Stimulated activated CD4-positive, alpha-beta T cell treated with anti-CD3 and anti-CD28 coated beads, Interleukin-4, amount 100 ng/mL, for 48 hours (primary cell): Measurements from ENCODE around the gene CD6.

Source experiments
- DNase-seq, 2 donors: peaks; one replicate each; pipeline ENCODE4 v3.0.0-alpha.2; 2020; ENCODE audit warnings: low read depth in 2 of 2

CD6 gene

GRCh38 chr11:61028135-61028729 is 56.8 kb downstream of the CD6 start:
- DNase-seq = peak; percentile 51 to 74

GRCh38 chr11:61032824-61033223 is 61.3 kb downstream of the CD6 start:
- no peak for DNase-seq

GRCh38 chr11:61033417-61033816 is 61.9 kb downstream of the CD6 start:
- no peak for DNase-seq

GRCh38 chr11:61034111-61034510 is 62.6 kb downstream of the CD6 start:
- DNase-seq = no peak

GRCh38 chr11:61034704-61035525 is 63.4 kb downstream of the CD6 start:
- no peak for DNase-seq

GRCh38 chr11:61035526-61035835 is 64.0 kb downstream of the CD6 start:
- DNase-seq = no peak

GRCh38 chr11:61037441-61038093 is 66.1 kb downstream of the CD6 start:
- DNase-seq = no peak

GRCh38 chr11:61039916-61040315 is 68.4 kb downstream of the CD6 start:
- DNase-seq = no peak

GRCh38 chr11:61041755-61042518 is 70.5 kb downstream of the CD6 start:
- DNase-seq = peak in 1 of 2 donors; percentile 59

- no peak for DNase-seq
Observed at GRCh38 chr11:61042537-61042936, 71.1 kb downstream of the CD6 start.

GRCh38 chr11:61042961-61043540 is 71.6 kb downstream of the CD6 start:
- DNase-seq = no peak

- DNase-seq = no peak
Observed at GRCh38 chr11:61045271-61045670, 73.8 kb downstream of the CD6 start.

- DNase-seq = no peak
Observed at GRCh38 chr11:61046833-61047232, 75.4 kb downstream of the CD6 start.

- DNase-seq = no peak
Observed at GRCh38 chr11:61048368-61049062, 77.0 kb downstream of the CD6 start.

GRCh38 chr11:61049063-61049377 is 77.5 kb downstream of the CD6 start:
- no peak for DNase-seq

- no peak for DNase-seq
Observed at GRCh38 chr11:61049859-61050258, 78.4 kb downstream of the CD6 start.

- DNase-seq = no peak
Observed at GRCh38 chr11:61052182-61052972, 80.9 kb downstream of the CD6 start.

- no peak for DNase-seq
Observed at GRCh38 chr11:61053191-61053590, 81.7 kb downstream of the CD6 start.

- no peak for DNase-seq
Observed at GRCh38 chr11:61054513-61054912, 83.0 kb downstream of the CD6 start.

- peak in 1 of 2 donors; percentile 71 for DNase-seq
Observed at GRCh38 chr11:61054927-61055562, 83.6 kb downstream of the CD6 start.
